ENCODE data around the gene SLC43A3.

SLC43A3 gene

DNA sequence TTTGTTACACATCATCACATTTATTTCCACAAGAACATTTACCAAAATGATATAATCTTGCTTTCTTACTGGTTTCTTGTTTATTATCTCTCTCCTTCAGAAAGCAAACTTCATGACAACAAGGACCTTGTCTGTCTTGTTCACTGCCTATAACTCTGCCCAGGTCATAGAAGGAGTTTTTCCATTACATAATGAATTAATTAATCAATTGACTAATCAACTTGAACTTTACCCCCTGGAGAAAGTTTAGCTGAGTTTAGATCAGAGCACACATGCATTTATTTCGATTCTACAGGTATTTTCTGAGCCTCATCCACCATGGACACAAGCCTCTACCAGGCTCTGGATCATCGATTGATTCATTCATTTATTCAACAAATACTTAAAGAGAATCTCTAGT is 30.2 kb downstream of the SLC43A3 start:
- H3K4me3 ChIP-seq (ENCODE audit: control insufficient read depth in 1 of 7, extremely low read depth in 1 of 7, insufficient read depth in 4 of 7, low read depth in 2 of 7, low read length in 6 of 7): no peak overlapping the region
- ChIA-PET POLR2A (no interaction called here), CTCF (interaction anchor here (1.5 to 4.8 kb wide), 6 partner anchors 9 to 51 kb away, joined by 3 to 20 read pairs (median 5); no protein-coding TSS in a partner anchor)
- WGBS (ENCODE audit: insufficient coverage): no CpG with 5 or more reads among the region's 2 CpGs
- H3K27ac ChIP-seq (ENCODE audit: insufficient read depth in 1 of 2, low read depth in 1 of 2, low read length in 2 of 2, poor library complexity in 1 of 2, severe bottlenecking in 2 of 2): no peak overlapping the region
- peaks cover 0 to 29% (median 1%) of the 10 kb centered on the region in 4 experiments for H3K4me1 ChIP-seq (ENCODE audit: control extremely low read depth in 1 of 4, control insufficient read depth in 4 of 4, insufficient read depth in 4 of 4, low read length in 3 of 4)
- H3K36me3 ChIP-seq (ENCODE audit: control insufficient read depth in 4 of 4, insufficient read depth in 4 of 4, low read length in 3 of 4): no peaks in the 10 kb centered on the region
- no peaks in the 10 kb centered on the region for H3K9me3 ChIP-seq (ENCODE audit: control extremely low read depth in 1 of 5, control insufficient read depth in 4 of 5, insufficient read depth in 2 of 5, low read depth in 1 of 5, low read length in 4 of 5)
- DNase-seq: no peak
- no peaks in the 10 kb centered on the region for H3K27me3 ChIP-seq (replicated peaks in 2 of 5; ENCODE audit: control insufficient read depth in 4 of 5, insufficient read depth in 5 of 5, low read length in 4 of 5)

DNA sequence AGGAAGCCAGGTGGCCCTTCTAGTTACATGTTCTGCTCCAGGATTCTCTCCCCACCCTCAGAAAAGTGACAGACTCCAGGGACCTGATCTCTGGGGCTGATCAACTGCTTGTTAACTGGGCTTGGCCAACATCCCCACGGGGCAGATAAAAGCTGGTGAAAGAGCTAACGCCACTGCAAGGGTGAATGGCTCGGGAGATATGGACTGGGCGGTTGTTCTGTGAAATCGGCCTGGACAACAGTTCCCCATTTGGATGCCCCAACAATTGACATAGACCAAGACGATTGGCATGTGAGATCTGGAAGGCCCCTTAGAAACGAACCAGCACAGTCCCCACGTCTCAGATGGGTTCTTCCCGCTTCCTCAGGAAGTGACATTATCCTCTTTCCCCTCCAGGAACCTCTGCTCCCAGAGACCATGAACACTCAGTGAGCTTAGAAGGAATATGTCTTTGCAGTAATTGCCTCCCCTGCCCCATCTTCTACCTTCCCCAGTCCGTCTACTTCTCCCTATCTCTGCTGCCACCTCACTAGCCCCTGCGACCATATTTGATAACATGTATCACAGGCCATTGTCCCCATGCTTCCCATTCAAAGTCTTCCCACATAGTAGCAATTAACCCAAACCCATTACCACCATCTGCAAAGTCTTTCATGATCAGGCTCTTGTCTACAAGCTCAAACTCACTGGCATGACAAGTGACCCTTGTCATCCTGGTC is 30.9 kb downstream of the SLC43A3 start:
- CTCF ChIA-PET: interaction anchor here (0.9 to 4.8 kb wide), 6 partner anchors 9 to 131 kb away, joined by 3 to 20 read pairs (median 4); no protein-coding TSS in a partner anchor
- Histone ChIP-seq H3K9me3 (ENCODE audit: control extremely low read depth in 1 of 5, control insufficient read depth in 4 of 5, insufficient read depth in 2 of 5, low read depth in 1 of 5, low read length in 4 of 5) (no peaks in the 10 kb centered on the region), H3K27ac (ENCODE audit: insufficient read depth in 1 of 2, low read depth in 1 of 2, low read length in 2 of 2, poor library complexity in 1 of 2, severe bottlenecking in 2 of 2) (no peak overlapping the region), H3K4me3 (ENCODE audit: control insufficient read depth in 1 of 7, extremely low read depth in 1 of 7, insufficient read depth in 4 of 7, low read depth in 2 of 7, low read length in 6 of 7) (no peak overlapping the region), H3K27me3 (replicated peaks in 2 of 5; ENCODE audit: control insufficient read depth in 4 of 5, insufficient read depth in 5 of 5, low read length in 4 of 5) (no peaks in the 10 kb centered on the region), H3K36me3 (ENCODE audit: control insufficient read depth in 4 of 4, insufficient read depth in 4 of 4, low read length in 3 of 4) (no peaks in the 10 kb centered on the region), H3K4me1 (ENCODE audit: control extremely low read depth in 1 of 4, control insufficient read depth in 4 of 4, insufficient read depth in 4 of 4, low read length in 3 of 4) (peaks cover 0 to 35% (median 1%) of the 10 kb centered on the region in 4 experiments)
- DNase-seq: peak in 1 of 3 donors; percentile 24
- 91% methylated on average over 11 of the region's 11 CpGs for WGBS (ENCODE audit: insufficient coverage)
- POLR2A ChIA-PET: no interaction called here

DNA sequence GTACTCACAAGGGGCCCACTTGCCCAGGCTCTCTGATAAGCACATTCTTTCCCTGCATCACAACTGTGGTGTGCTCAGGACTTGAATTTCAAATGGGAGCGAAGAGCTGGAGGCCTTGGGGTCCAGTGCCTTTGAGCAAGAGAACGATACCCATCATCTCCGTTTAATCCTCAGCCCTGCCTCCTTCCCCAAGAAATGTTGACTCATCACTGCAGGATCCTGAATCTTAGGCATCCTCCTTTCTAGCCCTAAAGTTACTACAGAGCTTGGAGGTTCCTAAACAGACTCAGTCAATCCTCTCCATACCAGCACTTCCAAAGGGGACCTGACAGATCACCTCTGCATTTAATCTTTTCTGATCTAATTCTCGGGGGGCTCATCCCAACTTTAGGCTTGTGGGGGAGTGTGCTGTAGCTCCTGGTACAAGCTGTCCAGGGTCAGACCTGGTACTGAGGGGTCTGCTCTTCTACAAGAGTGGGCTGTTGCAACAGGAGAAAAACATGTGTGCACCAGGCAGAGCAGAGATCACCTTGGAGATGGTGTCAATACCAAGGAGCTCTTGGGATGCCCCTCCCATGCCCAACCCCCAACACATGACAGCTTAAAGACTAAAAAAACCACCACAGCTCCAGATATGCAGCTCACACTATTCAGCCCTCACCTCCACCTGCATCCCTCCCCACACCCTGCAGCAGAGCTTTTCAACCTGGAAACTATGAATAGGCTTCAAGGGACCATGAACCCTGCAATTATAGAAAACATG is 32.5 kb downstream of the SLC43A3 start:
- Histone ChIP-seq H3K4me1 (ENCODE audit: control extremely low read depth in 1 of 4, control insufficient read depth in 4 of 4, insufficient read depth in 4 of 4, low read length in 3 of 4) (peaks cover 0 to 43% (median 1%) of the 10 kb centered on the region in 4 experiments), H3K36me3 (ENCODE audit: control insufficient read depth in 4 of 4, insufficient read depth in 4 of 4, low read length in 3 of 4) (no peaks in the 10 kb centered on the region), H3K27ac (ENCODE audit: insufficient read depth in 1 of 2, low read depth in 1 of 2, low read length in 2 of 2, poor library complexity in 1 of 2, severe bottlenecking in 2 of 2) (no peak overlapping the region), H3K4me3 (ENCODE audit: control insufficient read depth in 1 of 7, extremely low read depth in 1 of 7, insufficient read depth in 4 of 7, low read depth in 2 of 7, low read length in 6 of 7) (no peak overlapping the region), H3K9me3 (ENCODE audit: control extremely low read depth in 1 of 5, control insufficient read depth in 4 of 5, insufficient read depth in 2 of 5, low read depth in 1 of 5, low read length in 4 of 5) (no peaks in the 10 kb centered on the region), H3K27me3 (replicated peaks in 2 of 5; ENCODE audit: control insufficient read depth in 4 of 5, insufficient read depth in 5 of 5, low read length in 4 of 5) (no peaks in the 10 kb centered on the region)
- POLR2A ChIA-PET: no interaction called here
- 96% methylated on average over 4 of the region's 4 CpGs for WGBS (ENCODE audit: insufficient coverage)
- no peak for DNase-seq
- CTCF ChIA-PET: interaction anchor here (1.4 to 4.8 kb wide), 3 partner anchors 10 to 32 kb away, joined by 5 to 20 read pairs (median 12); no protein-coding TSS in a partner anchor

DNA sequence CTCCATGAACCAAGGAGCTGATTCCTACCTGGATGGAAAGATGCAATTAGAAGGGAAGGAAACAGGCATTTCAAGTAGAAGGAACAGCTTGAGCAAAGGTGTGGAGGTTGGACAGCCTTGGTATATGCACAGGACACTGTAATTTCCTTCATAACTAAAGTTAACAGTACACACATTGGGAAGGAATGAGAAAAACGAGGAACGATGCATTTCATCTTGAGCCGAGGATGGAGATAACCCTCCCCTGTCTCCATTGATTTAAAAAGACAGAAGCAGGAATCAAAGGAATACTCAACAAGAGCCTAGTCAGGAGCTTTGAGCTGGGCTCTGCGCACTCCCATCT is 34.2 kb downstream of the SLC43A3 start:
- no peaks in the 10 kb centered on the region for H3K27me3 ChIP-seq (replicated peaks in 2 of 5; ENCODE audit: control insufficient read depth in 4 of 5, insufficient read depth in 5 of 5, low read length in 4 of 5)
- CTCF ChIA-PET: interaction anchor here (1.4 kb wide), 2 partner anchors 8 to 30 kb away, joined by 3 to 4 read pairs; no protein-coding TSS in a partner anchor
- H3K9me3 ChIP-seq (ENCODE audit: control extremely low read depth in 1 of 5, control insufficient read depth in 4 of 5, insufficient read depth in 2 of 5, low read depth in 1 of 5, low read length in 4 of 5): no peaks in the 10 kb centered on the region
- peaks cover 0 to 39% (median 1%) of the 10 kb centered on the region in 4 experiments for H3K4me1 ChIP-seq (ENCODE audit: control extremely low read depth in 1 of 4, control insufficient read depth in 4 of 4, insufficient read depth in 4 of 4, low read length in 3 of 4)
- H3K27ac ChIP-seq (ENCODE audit: insufficient read depth in 1 of 2, low read depth in 1 of 2, low read length in 2 of 2, poor library complexity in 1 of 2, severe bottlenecking in 2 of 2): no peak overlapping the region
- no peak for DNase-seq
- POLR2A ChIA-PET: no interaction called here
- H3K4me3 ChIP-seq (ENCODE audit: control insufficient read depth in 1 of 7, extremely low read depth in 1 of 7, insufficient read depth in 4 of 7, low read depth in 2 of 7, low read length in 6 of 7): no peak overlapping the region
- H3K36me3 ChIP-seq (ENCODE audit: control insufficient read depth in 4 of 4, insufficient read depth in 4 of 4, low read length in 3 of 4): no peaks in the 10 kb centered on the region
- WGBS (ENCODE audit: insufficient coverage): 92% methylated on average over 2 of the region's 4 CpGs

DNA sequence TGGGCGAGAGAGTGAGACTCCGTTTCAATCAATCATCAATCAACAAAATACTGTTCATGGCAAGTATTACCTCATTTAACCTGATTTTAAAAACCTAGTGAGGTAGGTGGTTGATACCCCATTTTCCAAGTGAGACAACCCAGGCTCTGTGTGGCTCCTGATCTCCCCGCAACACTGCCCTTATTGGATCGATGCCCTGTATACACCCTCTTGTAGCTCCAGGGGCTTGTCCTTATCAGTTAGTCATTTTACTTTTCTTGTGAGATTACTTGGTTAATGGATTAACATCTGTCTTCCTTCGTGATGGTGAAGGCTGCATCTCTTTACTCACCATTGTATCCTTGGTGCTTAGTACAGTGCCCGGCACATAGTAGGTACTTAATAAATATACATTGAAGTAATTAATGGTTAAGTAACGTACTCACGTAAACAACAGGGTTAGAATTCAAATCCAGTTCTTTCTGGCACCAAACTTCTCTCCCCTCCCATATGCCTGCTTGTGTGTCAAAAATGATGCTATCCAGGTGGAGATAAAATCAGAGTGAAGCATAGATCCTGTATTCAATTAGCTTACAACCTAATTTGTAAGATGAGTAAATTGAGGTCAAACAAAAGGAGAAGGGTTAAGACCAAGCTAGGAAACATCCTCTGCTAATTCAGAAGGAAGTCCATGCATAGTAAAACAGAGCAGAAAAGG is 34.7 kb downstream of the SLC43A3 start:
- POLR2A ChIA-PET: no interaction called here
- Histone ChIP-seq H3K4me1 (ENCODE audit: control extremely low read depth in 1 of 4, control insufficient read depth in 4 of 4, insufficient read depth in 4 of 4, low read length in 3 of 4) (peaks cover 0 to 34% (median 3%) of the 10 kb centered on the region in 4 experiments), H3K27ac (ENCODE audit: insufficient read depth in 1 of 2, low read depth in 1 of 2, low read length in 2 of 2, poor library complexity in 1 of 2, severe bottlenecking in 2 of 2) (no peak overlapping the region)

DNA sequence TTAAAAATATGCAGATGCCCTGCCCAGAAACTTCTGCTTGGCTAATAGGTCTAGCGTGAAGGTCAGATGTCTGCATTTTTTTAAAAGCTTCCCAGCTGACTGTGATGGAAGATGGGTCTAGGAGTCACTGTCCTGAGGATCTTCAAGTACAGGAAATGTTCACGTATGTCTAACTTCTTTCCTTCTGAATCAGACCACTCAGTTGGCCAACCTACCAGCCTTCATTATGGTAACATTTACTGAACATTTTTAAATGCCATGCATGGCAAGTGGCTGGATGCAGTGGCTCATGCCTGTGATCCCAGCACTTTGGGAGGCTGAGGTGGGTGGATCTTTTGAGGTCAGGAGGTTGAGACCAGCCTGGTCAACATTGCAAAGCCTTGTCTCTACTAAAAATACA is 35.4 kb downstream of the SLC43A3 start:
- Histone ChIP-seq H3K36me3 (ENCODE audit: control insufficient read depth in 4 of 4, insufficient read depth in 4 of 4, low read length in 3 of 4) (no peaks in the 10 kb centered on the region), H3K27me3 (replicated peaks in 2 of 5; ENCODE audit: control insufficient read depth in 4 of 5, insufficient read depth in 5 of 5, low read length in 4 of 5) (no peaks in the 10 kb centered on the region)
- POLR2A ChIA-PET: no interaction called here

More for the DNA sequence above, 34.7 kb downstream of the SLC43A3 start:
- CTCF ChIA-PET: interaction anchor here (1.1 to 1.4 kb wide), 2 partner anchors 9 to 11 kb away, joined by 3 to 4 read pairs; partner anchors contain the start of gene PRG3
- Histone ChIP-seq H3K27me3 (replicated peaks in 2 of 5; ENCODE audit: control insufficient read depth in 4 of 5, insufficient read depth in 5 of 5, low read length in 4 of 5) (no peaks in the 10 kb centered on the region), H3K4me3 (ENCODE audit: control insufficient read depth in 1 of 7, extremely low read depth in 1 of 7, insufficient read depth in 4 of 7, low read depth in 2 of 7, low read length in 6 of 7) (no peak overlapping the region), H3K9me3 (ENCODE audit: control extremely low read depth in 1 of 5, control insufficient read depth in 4 of 5, insufficient read depth in 2 of 5, low read depth in 1 of 5, low read length in 4 of 5) (no peaks in the 10 kb centered on the region), H3K36me3 (ENCODE audit: control insufficient read depth in 4 of 4, insufficient read depth in 4 of 4, low read length in 3 of 4) (no peaks in the 10 kb centered on the region)
- no peak for DNase-seq
- WGBS (ENCODE audit: insufficient coverage): 100% methylated on average over 1 of the region's 8 CpGs

More for the DNA sequence above, 35.4 kb downstream of the SLC43A3 start:
- Histone ChIP-seq H3K4me3 (ENCODE audit: control insufficient read depth in 1 of 7, extremely low read depth in 1 of 7, insufficient read depth in 4 of 7, low read depth in 2 of 7, low read length in 6 of 7) (no peak overlapping the region), H3K4me1 (ENCODE audit: control extremely low read depth in 1 of 4, control insufficient read depth in 4 of 4, insufficient read depth in 4 of 4, low read length in 3 of 4) (peaks cover 0 to 30% (median 3%) of the 10 kb centered on the region in 4 experiments), H3K27ac (ENCODE audit: insufficient read depth in 1 of 2, low read depth in 1 of 2, low read length in 2 of 2, poor library complexity in 1 of 2, severe bottlenecking in 2 of 2) (no peak overlapping the region), H3K9me3 (ENCODE audit: control extremely low read depth in 1 of 5, control insufficient read depth in 4 of 5, insufficient read depth in 2 of 5, low read depth in 1 of 5, low read length in 4 of 5) (no peaks in the 10 kb centered on the region)
- CTCF ChIA-PET: interaction anchor here (1.1 to 1.4 kb wide), 2 partner anchors 9 to 11 kb away, joined by 3 to 4 read pairs; partner anchors contain the start of gene PRG3
- WGBS (ENCODE audit: insufficient coverage): 90% methylated on average over 2 of the region's 2 CpGs
- DNase-seq: no peak

Data from common myeloid progenitor, CD34-positive (primary cell).